ENCODE measurements around the gene CACNG5.
"Not testable (repeated sequence)": the region's sequence is repeated elsewhere in the genome, so short reads cannot be mapped to it uniquely, and the experiment has no call there.

Gene CACNG5

GRCh38 chr17:66900126-66901010, 65.5 kb downstream of the CACNG5 start:
- H3K4me3 ChIP-seq (ENCODE audit: low read length), result no peak overlapping the region
- peaks cover 3% of the 10 kb centered on the region; the same call in 1 of the 2 replicates for H3K4me1 ChIP-seq (ENCODE audit: control insufficient read depth, insufficient read depth, low read length)
- no peaks in the 10 kb centered on the region for H3K36me3 ChIP-seq (ENCODE audit: control insufficient read depth, insufficient read depth, low read length)
- H3K9me3 ChIP-seq (ENCODE audit: control insufficient read depth, insufficient read depth, low read length), result no peaks in the 10 kb centered on the region
- no peaks in the 10 kb centered on the region for H3K27me3 ChIP-seq (ENCODE audit: control insufficient read depth, insufficient read depth, low read length)
- DNase-seq (ENCODE audit: low read depth, low spot score), result no peak
- no CpG with 5 or more reads among the region's 9 CpGs for WGBS (ENCODE audit: insufficient coverage, insufficient read length)
- H3K27ac ChIP-seq (ENCODE audit: low read length), result no peak overlapping the region

- DNase-seq (ENCODE audit: low read depth, low spot score); H3K27ac ChIP-seq (ENCODE audit: low read length); H3K4me3 ChIP-seq (ENCODE audit: low read length); H3K4me1 ChIP-seq (ENCODE audit: control insufficient read depth, insufficient read depth, low read length); H3K27me3 ChIP-seq (ENCODE audit: control insufficient read depth, insufficient read depth, low read length); H3K9me3 ChIP-seq (ENCODE audit: control insufficient read depth, insufficient read depth, low read length); H3K36me3 ChIP-seq (ENCODE audit: control insufficient read depth, insufficient read depth, low read length): not testable (repeated sequence)
- WGBS (ENCODE audit: insufficient coverage, insufficient read length), result no CpG with 5 or more reads among the region's 6 CpGs
Observed at GRCh38 chr17:66903296-66903695, 68.4 kb downstream of the CACNG5 start.

GRCh38 chr17:66903781-66904180, 68.9 kb downstream of the CACNG5 start:
- DNase-seq (ENCODE audit: low read depth, low spot score), result no peak
- Histone ChIP-seq H3K27ac (ENCODE audit: low read length) (no peak overlapping the region), H3K36me3 (ENCODE audit: control insufficient read depth, insufficient read depth, low read length) (no peaks in the 10 kb centered on the region), H3K4me3 (ENCODE audit: low read length) (no peak overlapping the region), H3K27me3 (ENCODE audit: control insufficient read depth, insufficient read depth, low read length) (no peaks in the 10 kb centered on the region), H3K9me3 (ENCODE audit: control insufficient read depth, insufficient read depth, low read length) (no peaks in the 10 kb centered on the region), H3K4me1 (ENCODE audit: control insufficient read depth, insufficient read depth, low read length) (no peaks in the 10 kb centered on the region)
- no CpG with 5 or more reads among the region's 10 CpGs for WGBS (ENCODE audit: insufficient coverage, insufficient read length)

GRCh38 chr17:66904760-66905624, 70.1 kb downstream of the CACNG5 start:
- Histone ChIP-seq H3K4me3 (ENCODE audit: low read length) (no peak overlapping the region), H3K27me3 (ENCODE audit: control insufficient read depth, insufficient read depth, low read length) (no peaks in the 10 kb centered on the region), H3K27ac (ENCODE audit: low read length) (no peak overlapping the region), H3K4me1 (ENCODE audit: control insufficient read depth, insufficient read depth, low read length) (no peaks in the 10 kb centered on the region), H3K9me3 (ENCODE audit: control insufficient read depth, insufficient read depth, low read length) (no peaks in the 10 kb centered on the region), H3K36me3 (ENCODE audit: control insufficient read depth, insufficient read depth, low read length) (no peaks in the 10 kb centered on the region)
- no peak for DNase-seq (ENCODE audit: low read depth, low spot score)
- no CpG with 5 or more reads among the region's 12 CpGs for WGBS (ENCODE audit: insufficient coverage, insufficient read length)

GRCh38 chr17:66906321-66907278, 71.7 kb downstream of the CACNG5 start:
- no peaks in the 10 kb centered on the region for H3K27me3 ChIP-seq (ENCODE audit: control insufficient read depth, insufficient read depth, low read length)
- H3K36me3 ChIP-seq (ENCODE audit: control insufficient read depth, insufficient read depth, low read length), result no peaks in the 10 kb centered on the region
- H3K4me3 ChIP-seq (ENCODE audit: low read length), result no peak overlapping the region
- DNase-seq (ENCODE audit: low read depth, low spot score), result peak; percentile 72
- no CpG with 5 or more reads among the region's 20 CpGs for WGBS (ENCODE audit: insufficient coverage, insufficient read length)
- no peaks in the 10 kb centered on the region for H3K9me3 ChIP-seq (ENCODE audit: control insufficient read depth, insufficient read depth, low read length)
- no peak overlapping the region for H3K27ac ChIP-seq (ENCODE audit: low read length)
- no peaks in the 10 kb centered on the region for H3K4me1 ChIP-seq (ENCODE audit: control insufficient read depth, insufficient read depth, low read length)

- no CpG with 5 or more reads among the region's 8 CpGs for WGBS (ENCODE audit: insufficient coverage, insufficient read length)
- Histone ChIP-seq H3K27me3 (ENCODE audit: control insufficient read depth, insufficient read depth, low read length) (no peaks in the 10 kb centered on the region), H3K36me3 (ENCODE audit: control insufficient read depth, insufficient read depth, low read length) (no peaks in the 10 kb centered on the region), H3K9me3 (ENCODE audit: control insufficient read depth, insufficient read depth, low read length) (no peaks in the 10 kb centered on the region), H3K27ac (ENCODE audit: low read length) (no peak overlapping the region), H3K4me3 (ENCODE audit: low read length) (no peak overlapping the region), H3K4me1 (ENCODE audit: control insufficient read depth, insufficient read depth, low read length) (no peaks in the 10 kb centered on the region)
- DNase-seq (ENCODE audit: low read depth, low spot score), result no peak
Observed at GRCh38 chr17:66909804-66910373, 75.0 kb downstream of the CACNG5 start.

GRCh38 chr17:66910651-66911285, 75.9 kb downstream of the CACNG5 start:
- H3K4me1 ChIP-seq (ENCODE audit: control insufficient read depth, insufficient read depth, low read length), result no peaks in the 10 kb centered on the region
- no peak overlapping the region for H3K4me3 ChIP-seq (ENCODE audit: low read length)
- no peaks in the 10 kb centered on the region for H3K36me3 ChIP-seq (ENCODE audit: control insufficient read depth, insufficient read depth, low read length)
- no peak overlapping the region for H3K27ac ChIP-seq (ENCODE audit: low read length)
- WGBS (ENCODE audit: insufficient coverage, insufficient read length), result no CpG with 5 or more reads among the region's 18 CpGs
- no peaks in the 10 kb centered on the region for H3K9me3 ChIP-seq (ENCODE audit: control insufficient read depth, insufficient read depth, low read length)
- DNase-seq (ENCODE audit: low read depth, low spot score), result no peak
- H3K27me3 ChIP-seq (ENCODE audit: control insufficient read depth, insufficient read depth, low read length), result no peaks in the 10 kb centered on the region

GRCh38 chr17:66915204-66915611, 80.3 kb downstream of the CACNG5 start:
- no peak overlapping the region for H3K4me3 ChIP-seq (ENCODE audit: low read length)
- H3K27ac ChIP-seq (ENCODE audit: low read length), result no peak overlapping the region
- no CpG with 5 or more reads among the region's 7 CpGs for WGBS (ENCODE audit: insufficient coverage, insufficient read length)
- H3K36me3 ChIP-seq (ENCODE audit: control insufficient read depth, insufficient read depth, low read length), result no peaks in the 10 kb centered on the region
- DNase-seq (ENCODE audit: low read depth, low spot score), result no peak
- H3K27me3 ChIP-seq (ENCODE audit: control insufficient read depth, insufficient read depth, low read length), result no peaks in the 10 kb centered on the region
- no peaks in the 10 kb centered on the region for H3K9me3 ChIP-seq (ENCODE audit: control insufficient read depth, insufficient read depth, low read length)
- no peaks in the 10 kb centered on the region; the same call in 1 of the 2 replicates for H3K4me1 ChIP-seq (ENCODE audit: control insufficient read depth, insufficient read depth, low read length)

GRCh38 chr17:66915792-66916191, 80.9 kb downstream of the CACNG5 start:
- Histone ChIP-seq H3K9me3 (ENCODE audit: control insufficient read depth, insufficient read depth, low read length) (no peaks in the 10 kb centered on the region), H3K4me3 (ENCODE audit: low read length) (no peak overlapping the region), H3K27me3 (ENCODE audit: control insufficient read depth, insufficient read depth, low read length) (no peaks in the 10 kb centered on the region), H3K27ac (ENCODE audit: low read length) (no peak overlapping the region), H3K4me1 (ENCODE audit: control insufficient read depth, insufficient read depth, low read length) (no peaks in the 10 kb centered on the region; the same call in 1 of the 2 replicates), H3K36me3 (ENCODE audit: control insufficient read depth, insufficient read depth, low read length) (no peaks in the 10 kb centered on the region)
- WGBS (ENCODE audit: insufficient coverage, insufficient read length), result no CpG with 5 or more reads among the region's 11 CpGs
- no peak for DNase-seq (ENCODE audit: low read depth, low spot score)
